ENCODE results near the gene GPR55. TPM values are rescaled to one million over a fixed set of nuclear protein-coding genes. Genes with fewer than 3 reads are reported as not detected.

GPR55 gene
- total and polyA plus RNA-seq, 9 donors = 0.04 to 0.08 TPM; not detected in 7

Other genes with a start within 250 kb of the GPR55 start
- 56.1 TPM for gene CAB39, start 212.4 kb downstream of the GPR55 start, total RNA-seq
- gene CAB39, start 212.4 kb downstream of the GPR55 start, polyA plus RNA-seq (ENCODE audit: insufficient read depth in 1 of 8, insufficient read length in 8 of 8, low replicate concordance in 1 of 8) = 10 to 100 TPM; 48.3 to 61.8 (median 58.1) TPM
- 101 TPM for gene ITM2C, start 60.3 kb downstream of the GPR55 start, total RNA-seq
- gene ITM2C, start 60.3 kb downstream of the GPR55 start, polyA plus RNA-seq (ENCODE audit: insufficient read depth in 1 of 8, insufficient read length in 8 of 8, low replicate concordance in 1 of 8) = 100 to 1,000 TPM; 152 to 327 (median 226) TPM
- not detected for gene SPATA3, start 70.9 kb upstream of the GPR55 start, total RNA-seq
- not detected for gene SPATA3, start 70.9 kb upstream of the GPR55 start, polyA plus RNA-seq (ENCODE audit: insufficient read depth in 1 of 8, insufficient read length in 8 of 8, low replicate concordance in 1 of 8)
- 0.62 TPM for gene C2orf72, start 112.3 kb upstream of the GPR55 start, total RNA-seq
- 1 to 10 TPM in 2 of 8 donors, under 1 TPM in 6; 0.44 to 2.1 (median 0.65) TPM for gene C2orf72, start 112.3 kb upstream of the GPR55 start, polyA plus RNA-seq (ENCODE audit: insufficient read depth in 1 of 8, insufficient read length in 8 of 8, low replicate concordance in 1 of 8)
- gene PSMD1, start 131.6 kb upstream of the GPR55 start, total RNA-seq = 83.4 TPM
- gene PSMD1, start 131.6 kb upstream of the GPR55 start, polyA plus RNA-seq (ENCODE audit: insufficient read depth in 1 of 8, insufficient read length in 8 of 8, low replicate concordance in 1 of 8) = 10 to 100 TPM; 69.1 to 82.8 (median 76.4) TPM
- 0.22 TPM for gene HTR2B, start 199.8 kb upstream of the GPR55 start, total RNA-seq
- gene HTR2B, start 199.8 kb upstream of the GPR55 start, polyA plus RNA-seq (ENCODE audit: insufficient read depth in 1 of 8, insufficient read length in 8 of 8, low replicate concordance in 1 of 8) = under 1 TPM in 7 of 8 donors, not detected in 1; 0.06 to 0.32 (median 0.22) TPM